Measurements from ENCODE around the gene B4GALT6. TPM values are rescaled to one million over a fixed set of nuclear protein-coding genes. Genes with fewer than 3 reads are reported as not detected.

The B4GALT6 gene
- total RNA-seq, 1 donor from 2014 or later, result 12.2 TPM

DNA sequence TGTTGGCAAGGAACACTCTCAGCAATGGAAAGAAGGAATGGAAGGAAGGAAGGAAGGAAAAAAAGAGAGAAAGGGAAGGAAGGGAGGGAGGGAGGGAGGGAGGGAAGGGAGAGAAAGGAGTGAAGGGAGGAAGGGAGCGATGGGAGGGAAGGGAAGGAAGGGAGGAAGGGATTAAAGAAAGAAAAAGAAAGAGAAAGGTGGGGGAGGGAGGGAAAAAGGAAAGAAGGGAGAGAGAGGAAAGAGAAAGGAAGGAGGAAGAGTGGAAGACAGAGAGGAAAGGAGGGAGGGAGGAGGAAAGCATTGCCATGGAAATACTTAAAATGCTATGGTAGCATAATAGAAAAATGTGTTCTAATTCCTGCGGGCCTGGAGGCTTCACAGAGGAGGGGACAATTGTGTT is 70.3 kb downstream of the B4GALT6 start:
- no peak overlapping the region for H3K27ac Mint-ChIP-seq (ENCODE audit: unreplicated experiment)
- no peak overlapping the region for H3K4me3 Mint-ChIP-seq (ENCODE audit: unreplicated experiment)
- H3K36me3 Mint-ChIP-seq (ENCODE audit: low read depth), result no peaks in the 10 kb centered on the region
- no peaks in the 10 kb centered on the region for H3K9me3 Mint-ChIP-seq (ENCODE audit: low read depth)
- peaks cover 5% of the 10 kb centered on the region for H3K4me1 Mint-ChIP-seq (ENCODE audit: low read depth)
- TF ChIP-seq, protein P1, sequence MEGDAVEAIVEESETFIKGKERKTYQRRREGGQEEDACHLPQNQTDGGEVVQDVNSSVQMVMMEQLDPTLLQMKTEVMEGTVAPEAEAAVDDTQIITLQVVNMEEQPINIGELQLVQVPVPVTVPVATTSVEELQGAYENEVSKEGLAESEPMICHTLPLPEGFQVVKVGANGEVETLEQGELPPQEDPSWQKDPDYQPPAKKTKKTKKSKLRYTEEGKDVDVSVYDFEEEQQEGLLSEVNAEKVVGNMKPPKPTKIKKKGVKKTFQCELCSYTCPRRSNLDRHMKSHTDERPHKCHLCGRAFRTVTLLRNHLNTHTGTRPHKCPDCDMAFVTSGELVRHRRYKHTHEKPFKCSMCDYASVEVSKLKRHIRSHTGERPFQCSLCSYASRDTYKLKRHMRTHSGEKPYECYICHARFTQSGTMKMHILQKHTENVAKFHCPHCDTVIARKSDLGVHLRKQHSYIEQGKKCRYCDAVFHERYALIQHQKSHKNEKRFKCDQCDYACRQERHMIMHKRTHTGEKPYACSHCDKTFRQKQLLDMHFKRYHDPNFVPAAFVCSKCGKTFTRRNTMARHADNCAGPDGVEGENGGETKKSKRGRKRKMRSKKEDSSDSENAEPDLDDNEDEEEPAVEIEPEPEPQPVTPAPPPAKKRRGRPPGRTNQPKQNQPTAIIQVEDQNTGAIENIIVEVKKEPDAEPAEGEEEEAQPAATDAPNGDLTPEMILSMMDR (IDR thresholded peaks at IDR 0.05), result no peak
- DNase-seq (ENCODE audit: low spot score), result no peak
- no peaks in the 10 kb centered on the region for H3K27me3 Mint-ChIP-seq (ENCODE audit: low read depth)

DNA sequence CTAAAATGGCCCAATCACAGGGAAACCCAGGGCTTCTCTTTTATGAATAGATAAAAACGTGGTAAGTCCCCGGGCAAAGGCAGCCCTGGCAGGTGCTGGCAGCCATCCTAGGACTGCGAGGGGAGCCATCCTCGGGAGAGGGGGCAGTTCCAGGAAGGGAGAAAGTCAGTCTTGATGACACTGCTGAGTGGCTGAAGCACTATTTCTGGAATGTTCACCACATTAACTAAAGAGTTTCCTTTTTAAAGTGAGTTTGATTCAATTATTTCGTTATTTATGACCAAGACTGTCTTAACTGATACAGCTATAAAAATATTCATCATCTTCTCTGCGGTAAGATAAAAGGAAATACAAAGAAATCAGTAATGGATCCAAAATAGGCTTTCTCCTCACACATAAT is 72.3 kb downstream of the B4GALT6 start:
- DNase-seq (ENCODE audit: low spot score), result no peak
- TF ChIP-seq, protein P1 (IDR thresholded peaks at IDR 0.05), result no peak
- no peaks in the 10 kb centered on the region for H3K36me3 Mint-ChIP-seq (ENCODE audit: low read depth)
- no peak overlapping the region for H3K27ac Mint-ChIP-seq (ENCODE audit: unreplicated experiment)
- no peaks in the 10 kb centered on the region for H3K9me3 Mint-ChIP-seq (ENCODE audit: low read depth)
- peaks cover 5% of the 10 kb centered on the region for H3K4me1 Mint-ChIP-seq (ENCODE audit: low read depth)
- no peaks in the 10 kb centered on the region for H3K27me3 Mint-ChIP-seq (ENCODE audit: low read depth)
- H3K4me3 Mint-ChIP-seq (ENCODE audit: unreplicated experiment), result no peak overlapping the region

DNA sequence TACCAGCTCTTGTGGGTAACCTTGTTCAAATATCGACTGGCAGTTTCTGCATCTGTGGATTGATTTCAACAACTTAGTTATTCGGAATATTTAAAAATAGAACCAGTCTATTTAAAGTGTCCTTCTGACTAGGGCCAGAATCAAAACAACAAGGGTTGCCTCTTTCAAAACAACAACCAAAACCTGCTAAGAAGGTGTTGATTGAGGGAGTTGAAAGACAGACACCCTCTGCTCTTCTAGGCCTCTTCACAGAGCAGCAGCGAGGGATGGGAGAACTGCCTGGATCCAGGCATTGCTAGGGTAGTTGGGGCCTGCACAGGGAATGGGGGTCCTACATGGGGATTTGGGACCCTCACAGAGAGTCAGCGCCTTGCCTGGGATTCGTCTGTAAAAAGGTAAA is 72.9 kb downstream of the B4GALT6 start:
- Mint-ChIP-seq H3K36me3 (ENCODE audit: low read depth) (no peaks in the 10 kb centered on the region), H3K27ac (ENCODE audit: unreplicated experiment) (no peak overlapping the region), H3K27me3 (ENCODE audit: low read depth) (no peaks in the 10 kb centered on the region), H3K4me1 (ENCODE audit: low read depth) (peaks cover 5% of the 10 kb centered on the region), H3K4me3 (ENCODE audit: unreplicated experiment) (no peak overlapping the region), H3K9me3 (ENCODE audit: low read depth) (no peaks in the 10 kb centered on the region)
- TF ChIP-seq, protein P1 (IDR thresholded peaks at IDR 0.05), result no peak
- no peak for DNase-seq (ENCODE audit: low spot score)

DNA sequence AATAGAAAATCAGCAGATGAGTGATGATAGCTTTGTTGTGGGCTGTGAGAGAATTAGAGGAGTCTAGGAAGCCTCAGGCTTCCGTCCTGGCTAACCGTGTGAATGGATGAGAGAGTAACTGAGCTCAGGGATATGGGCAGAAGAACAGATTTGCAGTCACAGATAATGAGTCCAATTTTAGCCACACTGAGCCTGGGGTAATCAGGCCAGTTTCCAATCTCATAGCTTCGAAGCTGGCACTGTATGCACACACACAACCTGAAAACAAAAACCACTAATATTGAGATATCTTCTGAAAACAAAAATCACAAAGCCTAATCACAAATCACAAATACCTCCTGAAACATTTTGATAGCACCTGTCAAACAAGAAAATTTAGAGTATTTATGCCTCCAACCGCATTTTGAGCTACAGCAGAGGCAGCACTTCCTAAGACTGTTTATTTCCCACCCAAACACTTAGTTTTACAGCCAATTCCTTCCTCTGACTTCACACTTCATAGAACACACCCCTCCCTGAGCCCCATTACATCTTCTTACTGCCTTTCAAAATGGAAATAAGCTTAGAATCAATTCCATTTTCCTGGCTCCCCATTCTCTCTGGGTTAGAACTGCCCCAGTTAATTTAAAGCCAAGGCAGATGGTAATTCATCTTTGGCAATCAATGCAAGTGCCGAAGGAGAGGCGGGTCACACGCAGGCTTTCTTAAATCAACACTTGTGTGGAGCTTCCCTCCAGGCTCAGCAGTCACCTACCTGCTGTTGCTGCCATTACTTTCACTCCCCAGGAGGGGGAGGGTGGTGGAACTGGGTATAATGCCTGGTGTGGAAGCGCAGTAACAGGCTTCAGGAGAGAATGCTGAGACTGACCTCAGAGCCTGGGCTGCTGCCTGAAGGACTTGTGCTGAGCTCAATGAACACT is 73.8 kb downstream of the B4GALT6 start:
- no peaks in the 10 kb centered on the region for H3K9me3 Mint-ChIP-seq (ENCODE audit: low read depth)
- H3K4me3 Mint-ChIP-seq (ENCODE audit: unreplicated experiment), result no peak overlapping the region
- TF ChIP-seq, protein P1 (IDR thresholded peaks at IDR 0.05), result no peak
- H3K36me3 Mint-ChIP-seq (ENCODE audit: low read depth), result no peaks in the 10 kb centered on the region
- peaks cover 5% of the 10 kb centered on the region for H3K4me1 Mint-ChIP-seq (ENCODE audit: low read depth)
- no peak overlapping the region for H3K27ac Mint-ChIP-seq (ENCODE audit: unreplicated experiment)
- DNase-seq (ENCODE audit: low spot score), result no peak
- peaks cover 2% of the 10 kb centered on the region for H3K27me3 Mint-ChIP-seq (ENCODE audit: low read depth)

DNA sequence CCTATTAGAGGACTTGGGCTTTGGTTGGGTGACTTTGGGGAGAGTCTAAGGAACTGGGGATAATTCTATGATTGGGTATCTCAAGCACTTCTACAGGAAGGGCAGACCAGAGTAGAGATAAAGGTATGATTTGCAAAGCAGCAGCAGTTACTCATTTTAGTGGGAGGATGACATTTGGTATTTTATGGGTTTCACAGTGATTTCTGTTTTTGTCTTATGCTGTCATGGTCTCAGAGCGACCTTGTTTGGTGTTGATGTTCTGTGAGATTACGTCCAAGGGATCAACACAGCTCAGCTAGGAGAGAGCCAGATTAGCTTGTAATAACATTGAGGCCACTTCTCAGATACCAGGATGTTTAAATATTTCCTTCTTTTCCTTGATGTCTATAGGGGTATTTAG is 74.5 kb downstream of the B4GALT6 start:
- TF ChIP-seq, protein P1 (IDR thresholded peaks at IDR 0.05), result no peak
- Mint-ChIP-seq H3K4me3 (ENCODE audit: unreplicated experiment) (no peak overlapping the region), H3K36me3 (ENCODE audit: low read depth) (no peaks in the 10 kb centered on the region), H3K4me1 (ENCODE audit: low read depth) (peaks cover 5% of the 10 kb centered on the region), H3K27me3 (ENCODE audit: low read depth) (peaks cover 2% of the 10 kb centered on the region), H3K9me3 (ENCODE audit: low read depth) (no peaks in the 10 kb centered on the region), H3K27ac (ENCODE audit: unreplicated experiment) (no peak overlapping the region)
- no peak for DNase-seq (ENCODE audit: low spot score)
